SU-DHL-6 (cell line): ENCODE data around the gene PHRF1.

Experiments
- H2AFZ ChIP-seq: fragments of 200-600 bp; sonication (generic); 2 replicates; pipeline ENCODE4 v1.6.1; 2014; ENCODE audit warnings: low read depth, mild to moderate bottlenecking, moderate library complexity, mixed read lengths, antibody characterized with exemption, low read length; ENCODE audit not compliant: severe bottlenecking
- H3F3A ChIP-seq: fragments of 200-600 bp; shearing (Covaris generic); 2 replicates; pipeline ENCODE4 v1.6.0; 2016; ENCODE audit warnings: antibody characterized with exemption, mild to moderate bottlenecking; ENCODE audit not compliant: insufficient read depth
- H3K27ac ChIP-seq: fragments of 200-600 bp; sonication (generic); 2 replicates; pipeline ENCODE4 v1.5.1; 2016; ENCODE audit warnings: low read depth, mild to moderate bottlenecking, low read length, moderate library complexity, mixed read lengths
- H3K27me3 ChIP-seq: fragments of 200-600 bp; sonication (generic), shearing (Covaris generic); 2 replicates; pipeline ENCODE4 v1.6.0; 2014; ENCODE audit warnings: mild to moderate bottlenecking, low read length
- H3K36me3 ChIP-seq: fragments of 200-600 bp; sonication (generic); 2 replicates; pipeline ENCODE4 v1.6.1; 2014; ENCODE audit warnings: mild to moderate bottlenecking, low read length, mixed read lengths
- H3K4me2 ChIP-seq: fragments of 300-600, 200-600 bp; shearing (Covaris generic), sonication (generic); 2 replicates; pipeline ENCODE4 v1.6.0; 2014; ENCODE audit warnings: low read length, low read depth, mild to moderate bottlenecking; ENCODE audit not compliant: poor library complexity, severe bottlenecking
- H3K4me3 ChIP-seq: fragments of 200-600 bp; sonication (generic); 2 replicates; pipeline ENCODE4 v1.5.1; 2014; ENCODE audit warnings: antibody characterized with exemption, low read length, mild to moderate bottlenecking, mixed read lengths; ENCODE audit not compliant: insufficient read depth, poor library complexity, severe bottlenecking
- H3K79me2 ChIP-seq: fragments of 200-600 bp; sonication (generic); 2 replicates; pipeline ENCODE4 v1.6.1; 2014; ENCODE audit warnings: mild to moderate bottlenecking, low read length, moderate library complexity; ENCODE audit not compliant: insufficient read depth
- H3K9ac ChIP-seq: fragments of 200-600 bp; sonication (generic); 2 replicates; pipeline ENCODE4 v1.7.0; 2014; ENCODE audit warnings: mild to moderate bottlenecking, low read length
- H3K9me2 ChIP-seq: fragments of 200-600 bp; sonication (generic); replicated peaks from 2 replicates; pipeline ENCODE4 v1.6.1; 2014; ENCODE audit warnings: low read length; ENCODE audit not compliant: insufficient read depth
- H3K9me3 ChIP-seq: fragments of 200-600 bp; sonication (generic); 2 replicates; pipeline ENCODE4 v1.6.1; 2014; ENCODE audit warnings: low read length, mixed read lengths; ENCODE audit not compliant: insufficient read depth
- H4K20me1 ChIP-seq: fragments of 200-600 bp; sonication (generic); 2 replicates; pipeline ENCODE4 v1.6.1; 2014; ENCODE audit warnings: low read depth, mild to moderate bottlenecking, antibody characterized with exemption, low read length, moderate library complexity, mixed read lengths
- EZH2phosphoT487 ChIP-seq: fragments of 200-600 bp; sonication (generic), shearing (Covaris generic); conservative IDR thresholded peaks from 2 replicates; pipeline ENCODE4 v1.6.1; 2018; ENCODE audit warnings: mild to moderate bottlenecking, antibody characterized with exemption, low read length, moderate library complexity, mixed read lengths
- TF ChIP-seq, protein P1 (sequence below): fragments of 200-600 bp; sonication (generic); IDR thresholded peaks from one replicate; pipeline ENCODE4 v1.5.1; 2017; ENCODE audit warnings: antibody characterized with exemption, mild to moderate bottlenecking, low read length, moderate library complexity; ENCODE audit not compliant: insufficient read depth, poor library complexity, severe bottlenecking

Gene PHRF1

GRCh38 chr11:589798-590197 lies 13.5 kb downstream of the PHRF1 start:
- Histone ChIP-seq H3K79me2 (no peaks in the 10 kb centered on the region), H3K9me2 (no peaks in the 10 kb centered on the region), H3K27me3 (no peaks in the 10 kb centered on the region), H3K4me3 (no peak overlapping the region), H3K9ac (no peak overlapping the region), H3K36me3 (peaks cover 16% of the 10 kb centered on the region; the same call in 1 of the 2 replicates), H4K20me1 (no peaks in the 10 kb centered on the region), H3K4me2 (no peak overlapping the region), H3K9me3 (no peaks in the 10 kb centered on the region), H2AFZ (no peak overlapping the region), H3F3A (no peaks in the 10 kb centered on the region), H3K27ac (no peak overlapping the region)
- TF ChIP-seq EZH2phosphoT487: no peak
- TF ChIP-seq, protein P1, sequence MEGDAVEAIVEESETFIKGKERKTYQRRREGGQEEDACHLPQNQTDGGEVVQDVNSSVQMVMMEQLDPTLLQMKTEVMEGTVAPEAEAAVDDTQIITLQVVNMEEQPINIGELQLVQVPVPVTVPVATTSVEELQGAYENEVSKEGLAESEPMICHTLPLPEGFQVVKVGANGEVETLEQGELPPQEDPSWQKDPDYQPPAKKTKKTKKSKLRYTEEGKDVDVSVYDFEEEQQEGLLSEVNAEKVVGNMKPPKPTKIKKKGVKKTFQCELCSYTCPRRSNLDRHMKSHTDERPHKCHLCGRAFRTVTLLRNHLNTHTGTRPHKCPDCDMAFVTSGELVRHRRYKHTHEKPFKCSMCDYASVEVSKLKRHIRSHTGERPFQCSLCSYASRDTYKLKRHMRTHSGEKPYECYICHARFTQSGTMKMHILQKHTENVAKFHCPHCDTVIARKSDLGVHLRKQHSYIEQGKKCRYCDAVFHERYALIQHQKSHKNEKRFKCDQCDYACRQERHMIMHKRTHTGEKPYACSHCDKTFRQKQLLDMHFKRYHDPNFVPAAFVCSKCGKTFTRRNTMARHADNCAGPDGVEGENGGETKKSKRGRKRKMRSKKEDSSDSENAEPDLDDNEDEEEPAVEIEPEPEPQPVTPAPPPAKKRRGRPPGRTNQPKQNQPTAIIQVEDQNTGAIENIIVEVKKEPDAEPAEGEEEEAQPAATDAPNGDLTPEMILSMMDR: no peak

- Histone ChIP-seq H3K79me2 (no peaks in the 10 kb centered on the region), H3K27me3 (no peaks in the 10 kb centered on the region), H3F3A (no peaks in the 10 kb centered on the region), H3K9me3 (no peaks in the 10 kb centered on the region), H3K4me2 (no peak overlapping the region), H2AFZ (no peak overlapping the region), H3K9ac (no peak overlapping the region), H3K4me3 (no peak overlapping the region), H3K36me3 (peaks cover 16% of the 10 kb centered on the region; the same call in 1 of the 2 replicates), H3K27ac (no peak overlapping the region), H4K20me1 (no peaks in the 10 kb centered on the region), H3K9me2 (no peaks in the 10 kb centered on the region)
- TF ChIP-seq, protein P1: no peak
- no peak for TF ChIP-seq EZH2phosphoT487
Observed at GRCh38 chr11:590997-591396, 14.7 kb downstream of the PHRF1 start.

GRCh38 chr11:592501-592900 lies 16.2 kb downstream of the PHRF1 start:
- Histone ChIP-seq H2AFZ (no peak overlapping the region), H3K36me3 (peaks cover 16% of the 10 kb centered on the region; the same call in 1 of the 2 replicates), H3K27me3 (no peaks in the 10 kb centered on the region), H3F3A (no peaks in the 10 kb centered on the region), H3K9me3 (no peaks in the 10 kb centered on the region), H3K4me2 (no peak overlapping the region), H3K9ac (no peak overlapping the region), H3K27ac (no peak overlapping the region), H3K9me2 (no peaks in the 10 kb centered on the region), H4K20me1 (no peaks in the 10 kb centered on the region), H3K79me2 (no peaks in the 10 kb centered on the region), H3K4me3 (no peak overlapping the region)
- TF ChIP-seq, protein P1: no peak
- TF ChIP-seq EZH2phosphoT487: no peak
